Heart left ventricle (tissue), 16 donors: ENCODE data around the gene CCM2L. TPM values are rescaled to one million over a fixed set of nuclear protein-coding genes. Genes with fewer than 3 reads are reported as not detected.

Experiments
- ATAC-seq, 4 donors: fragments of 200-7000 bp; cut with Tn5 transposase; one replicate each; pipeline ENCODE4 v1.9.1; 2020 to 2022; ENCODE audit warnings: moderate library complexity in 4 of 4, mild to moderate bottlenecking in 3 of 4, moderate number of reproducible peaks in 1 of 4
- DNase-seq, 5 donors: peaks; one replicate each; pipeline ENCODE4 v3.0.0-alpha.2; 2020
- H3K27ac ChIP-seq, 12 donors: fragments of 200-600 bp; sonication (generic) in 4 of 12; one replicate each; pipeline versions ENCODE4 v1.5.0 to v1.8.0; 2016 to 2022; ENCODE audit warnings: mild to moderate bottlenecking in 2 of 12
- H3K27me3 ChIP-seq, 9 donors: fragments of 200-600 bp; sonication (generic) in 2 of 9; one replicate each; pipeline versions ENCODE4 v1.5.1 to v1.8.0; 2016 to 2022; ENCODE audit warnings: mild to moderate bottlenecking in 3 of 9
- H3K36me3 ChIP-seq, 9 donors: fragments of 200-600 bp; sonication (generic) in 2 of 9; one replicate each; pipeline versions ENCODE4 v1.5.0 to v1.8.0; 2018 to 2022; ENCODE audit warnings: mild to moderate bottlenecking in 2 of 9
- H3K4me1 ChIP-seq, 12 donors: fragments of 200-600 bp; sonication (generic) in 4 of 12; one replicate each; pipeline versions ENCODE4 v1.5.0 to v1.8.0; 2016 to 2022; ENCODE audit warnings: mild to moderate bottlenecking in 3 of 12
- H3K4me3 ChIP-seq, 12 donors: fragments of 200-600 bp; sonication (generic) in 4 of 12; one replicate each; pipeline versions ENCODE4 v1.5.0 to v1.8.0; 2017 to 2022; ENCODE audit warnings: mild to moderate bottlenecking in 9 of 12, moderate library complexity in 4 of 12
- H3K9me3 ChIP-seq, 12 donors: fragments of 200-600 bp; sonication (generic) in 4 of 12; one replicate each; pipeline versions ENCODE4 v1.5.0 to v1.8.0; 2016 to 2022; ENCODE audit warnings: mild to moderate bottlenecking in 1 of 12
- CTCF ChIP-seq, 12 donors: fragments of 200-600 bp; sonication (generic) in 4 of 12; IDR thresholded peaks; one replicate each; pipeline versions ENCODE4 v1.5.0 to v1.8.0; 2018 to 2022; ENCODE audit warnings: antibody characterized with exemption in 12 of 12, mild to moderate bottlenecking in 5 of 12
- POLR2A ChIP-seq, 2 donors: fragments of 450-650 bp; IDR thresholded peaks; one replicate each; pipeline ENCODE4 v1.6.1; 2017; ENCODE audit warnings: antibody characterized with exemption in 2 of 2, mild to moderate bottlenecking in 2 of 2, moderate library complexity in 2 of 2
- WGBS, 4 donors: extraction: QIAGEN DNeasy Blood & Tissue Kit in 2 of 4; methylation state at CpG; one replicate each; pipeline versions ENCODE4 v1.1.5 to v1.1.7; 2013 to 2018; 5-methylcytosine and 5-hydroxymethylcytosine counted together
- intact Hi-C, 10 donors: fragments of 100-400 bp; cut with DNase I; formaldehyde crosslinking; loops; one replicate each; pipeline versions ENCODE4 v1.11.1 to v1.14.2; 2022
- polyA plus RNA-seq, 2 donors: library from polyadenylated mRNA; stranded (reverse); fragments of 200-250 nt; gene quantifications; one replicate each; pipeline ENCODE4 v1.2.3, GENCODE V29; 2013
- total RNA-seq, 9 donors: library from RNA; depleted of rRNA in 2 of 9; stranded (reverse); fragments of >200 nt in 2 of 9; fragmentation: NEBNext Ultra II Directional in 3 of 9; extraction: Animal tissue kit (Norgen Biotek cat#: 25700) in 3 of 9; gene quantifications; one replicate each; pipeline versions ENCODE4 v1.1.0 to v1.2.4, GENCODE V29; 2016 to 2023
- donor health status: ischemic (EF 13 %, LVEDD 7.1; RV severe dilation, severe dysfunction).
- donor health status: healthy with polysubstance abuse.
- donor health status: DM: no; HTN: yes; CAD: no.
- donor health status: DM: no; HTN: no; CAD: no.
- donor health status: ischemic (EF 25% LVEDD 6.9; RV normal size, moderate dysfunction).
- donor health status: ischemic (EF 25% LVEDD 5.7; RV mildly dilated, moderate dysfunction).
- donor health status: healthy.
- donor health status: DM: yes; HTN: yes; CAD: no.
- donor health status: ischemic (EF 35%, LVEDD 5.7; RV mildly dilated, moderate dysfunction).
- donor health status: nonischemic (EF 11% LVEDD 7.7; RV severe dilation, severe dysfunction).
- donor health status: DM: yes; HTN: yes; CAD: no.
- donor health status: PGD.
- donor health status: ischemic (EF 29% LVEDD 5.4; RV normal size, mild dysfunction).
- donor health status: nonischemic (EF 23%, LVEDD 6.1; RV moderate dilation, normal function).

CCM2L gene
- total and polyA plus RNA-seq, 11 donors, result 3.4 to 14.8 (median 9.6) TPM

- Histone ChIP-seq H3K4me3 (no peak overlapping the region), H3K36me3 (peaks cover 0 to 29% (median 0%) of the 10 kb centered on the region in 9 donors), H3K4me1 (peaks cover 0 to 57% (median 0%) of the 10 kb centered on the region in 12 donors), H3K9me3 (no peaks in the 10 kb centered on the region), H3K27ac (peak overlapping the region in 1 of 12 donors; percentile 92), H3K27me3 (peaks cover 0 to 4% (median 0%) of the 10 kb centered on the region in 9 donors)
- intact Hi-C loops, result loop anchor here in 1 of 10 donors (10.0 kb wide), 1 partner anchor 65 kb away; no protein-coding TSS in a partner anchor
- no peak for TF ChIP-seq CTCF (IDR thresholded peaks at IDR 0.05)
- no peak for TF ChIP-seq POLR2A (IDR thresholded peaks at IDR 0.05)
- no peak for DNase-seq
- no peak for ATAC-seq
Observed at GRCh38 chr20:32069711-32070110, 59.5 kb downstream of the CCM2L start.

- Histone ChIP-seq H3K27ac (peak overlapping the region in 1 of 12 donors; percentile 92), H3K4me1 (peaks cover 0 to 51% (median 0%) of the 10 kb centered on the region in 12 donors), H3K36me3 (peaks cover 0 to 35% (median 0%) of the 10 kb centered on the region in 9 donors), H3K9me3 (no peaks in the 10 kb centered on the region), H3K27me3 (peaks cover 0 to 4% (median 0%) of the 10 kb centered on the region in 9 donors), H3K4me3 (no peak overlapping the region)
- no peak for DNase-seq
- no peak for ATAC-seq
- intact Hi-C loops, result loop anchor here in 1 of 10 donors (10.0 kb wide), 1 partner anchor 65 kb away; no protein-coding TSS in a partner anchor
- no peak for TF ChIP-seq POLR2A (IDR thresholded peaks at IDR 0.05)
- no peak for TF ChIP-seq CTCF (IDR thresholded peaks at IDR 0.05)
- 86 to 92% (median 90%) methylated on average over 1 of the region's 1 CpG for WGBS, 4 donors
Observed at GRCh38 chr20:32070282-32070681, 60.0 kb downstream of the CCM2L start.

DNA sequence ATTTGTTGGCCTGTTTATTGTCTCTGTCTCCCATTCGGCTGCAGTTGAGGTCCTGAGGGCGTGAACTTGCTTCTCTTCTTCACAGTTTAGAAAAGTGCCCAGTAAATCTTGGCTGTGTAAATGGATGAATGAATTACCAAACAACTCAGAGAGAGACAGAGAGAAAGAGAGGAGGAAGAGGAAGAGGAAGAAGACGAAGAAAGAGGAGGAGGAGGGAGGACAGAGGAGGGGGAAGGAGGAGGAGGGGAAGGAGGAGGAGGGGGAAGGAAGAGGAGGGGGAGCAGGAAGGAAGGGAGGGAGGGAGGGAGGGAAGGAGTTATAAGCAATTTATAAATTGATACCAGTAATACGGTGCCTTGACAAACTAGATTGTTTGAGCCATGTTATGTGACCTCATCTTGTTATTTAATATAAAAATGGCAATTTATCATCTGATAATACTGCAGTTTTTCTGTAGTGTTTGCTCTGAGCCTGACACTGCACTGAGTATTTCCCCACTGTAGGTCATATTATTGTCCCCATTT lies 60.5 kb downstream of the CCM2L start:
- WGBS, 4 donors, result 39 to 51% (median 46%) methylated on average over 4 of the region's 4 CpGs
- H3K9me3 ChIP-seq, result no peaks in the 10 kb centered on the region
- no peak overlapping the region for H3K4me3 ChIP-seq
- H3K36me3 ChIP-seq, result peaks cover 0 to 37% (median 0%) of the 10 kb centered on the region in 9 donors
- no peak for DNase-seq
- peaks cover 0 to 4% (median 0%) of the 10 kb centered on the region in 9 donors for H3K27me3 ChIP-seq
- TF ChIP-seq CTCF (IDR thresholded peaks at IDR 0.05) (no peak), POLR2A (IDR thresholded peaks at IDR 0.05) (no peak)
- intact Hi-C loops, result loop anchor here in 1 of 10 donors (10.0 kb wide), 1 partner anchor 64 kb away; no protein-coding TSS in a partner anchor
- H3K4me1 ChIP-seq, result peaks cover 0 to 46% (median 0%) of the 10 kb centered on the region in 12 donors
- peak overlapping the region in 1 of 12 donors; percentile 92 for H3K27ac ChIP-seq
- ATAC-seq, result no peak

DNA sequence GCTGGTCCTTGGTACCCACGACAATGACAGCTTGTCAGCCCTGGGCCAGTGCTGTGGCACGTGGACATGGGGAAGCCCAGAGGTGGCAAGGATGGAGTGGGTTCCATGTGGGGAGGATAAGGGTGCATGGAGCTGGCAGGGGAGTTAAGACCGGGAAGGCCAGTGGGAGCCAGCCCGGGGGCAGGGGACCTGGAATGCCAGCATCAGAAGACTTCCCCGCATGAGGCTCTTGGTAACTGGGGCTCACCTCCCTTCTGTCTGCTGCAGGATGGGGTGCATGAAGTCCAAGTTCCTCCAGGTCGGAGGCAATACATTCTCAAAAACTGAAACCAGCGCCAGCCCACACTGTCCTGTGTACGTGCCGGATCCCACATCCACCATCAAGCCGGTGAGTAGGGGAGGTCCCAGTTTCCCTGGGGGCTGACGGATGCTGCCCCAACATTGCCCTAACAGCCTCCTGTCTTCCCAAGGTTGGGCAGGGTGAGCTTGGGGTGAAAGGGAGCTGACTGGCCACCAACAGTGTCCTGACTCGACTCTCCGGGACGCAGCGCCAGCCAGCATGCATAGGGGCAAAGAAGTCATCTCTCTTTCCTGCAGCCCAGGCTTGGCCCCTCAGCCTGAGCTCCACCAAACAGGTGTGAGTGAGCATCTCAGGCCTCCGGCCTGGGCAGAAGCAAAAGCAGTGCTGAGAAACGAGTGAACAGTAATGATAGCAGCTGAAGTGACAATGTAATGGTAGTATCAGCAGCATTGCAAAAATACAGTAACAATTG lies 61.3 kb downstream of the CCM2L start:
- Histone ChIP-seq H3K9me3 (no peaks in the 10 kb centered on the region), H3K27ac (peak overlapping the region in 1 of 12 donors; percentile 42), H3K27me3 (peaks cover 0 to 2% (median 0%) of the 10 kb centered on the region in 9 donors), H3K4me1 (peaks cover 0 to 45% (median 0%) of the 10 kb centered on the region in 12 donors), H3K4me3 (no peak overlapping the region), H3K36me3 (peaks cover 0 to 45% (median 0%) of the 10 kb centered on the region in 9 donors)
- intact Hi-C loops, result loop anchor here in 1 of 10 donors (10.0 kb wide), 1 partner anchor 63 kb away; no protein-coding TSS in a partner anchor
- 76 to 84% (median 82%) methylated on average over 17 of the region's 17 CpGs for WGBS, 4 donors
- no peak for TF ChIP-seq CTCF (IDR thresholded peaks at IDR 0.05)
- TF ChIP-seq POLR2A (IDR thresholded peaks at IDR 0.05), result no peak
- DNase-seq, result no peak
- no peak for ATAC-seq
